HL-60 (cell line): ENCODE data around the gene KIAA1755.

Experiments used
- GABPA ChIP-seq: IDR thresholded peaks from 2 replicates; pipeline ENCODE4 v1.6.1; 2012; ENCODE audit warnings: low read depth
- POLR2AphosphoS5 ChIP-seq: IDR thresholded peaks from 2 replicates; pipeline ENCODE4 v1.6.1; 2012; ENCODE audit warnings: low read depth
- TF ChIP-seq, protein P1 (sequence below): IDR thresholded peaks from one replicate; pipeline ENCODE4 v1.5.1; 2011; ENCODE audit warnings: low read length, control low read depth, inconsistent platforms; ENCODE audit not compliant: insufficient read depth
- TF ChIP-seq, protein P2 (sequence below): IDR thresholded peaks from 2 replicates; pipeline ENCODE4 v1.6.1; 2012; ENCODE audit warnings: low read depth; ENCODE audit not compliant: insufficient replicate concordance

DNA sequence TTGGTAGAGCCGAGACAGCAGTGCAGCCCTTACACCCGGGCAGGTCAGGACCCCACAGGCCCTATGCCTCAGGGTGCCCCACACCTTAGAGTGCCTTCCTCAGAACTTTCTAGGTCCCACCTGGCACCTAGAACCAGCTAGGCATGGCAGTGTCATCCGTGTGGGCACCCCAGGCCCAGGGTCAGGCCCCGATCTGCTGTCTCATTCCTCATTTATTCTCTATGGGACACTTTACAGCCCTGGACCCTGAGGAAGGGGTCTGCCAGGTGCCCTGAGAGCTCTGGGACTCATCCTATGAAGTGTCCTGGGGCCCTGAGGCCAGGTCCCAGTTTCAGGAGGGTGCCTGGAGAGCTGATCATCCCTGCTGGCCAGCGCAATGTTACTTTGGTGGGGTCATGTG is 35.3 kb upstream of the KIAA1755 start:
- TF ChIP-seq, protein P1, sequence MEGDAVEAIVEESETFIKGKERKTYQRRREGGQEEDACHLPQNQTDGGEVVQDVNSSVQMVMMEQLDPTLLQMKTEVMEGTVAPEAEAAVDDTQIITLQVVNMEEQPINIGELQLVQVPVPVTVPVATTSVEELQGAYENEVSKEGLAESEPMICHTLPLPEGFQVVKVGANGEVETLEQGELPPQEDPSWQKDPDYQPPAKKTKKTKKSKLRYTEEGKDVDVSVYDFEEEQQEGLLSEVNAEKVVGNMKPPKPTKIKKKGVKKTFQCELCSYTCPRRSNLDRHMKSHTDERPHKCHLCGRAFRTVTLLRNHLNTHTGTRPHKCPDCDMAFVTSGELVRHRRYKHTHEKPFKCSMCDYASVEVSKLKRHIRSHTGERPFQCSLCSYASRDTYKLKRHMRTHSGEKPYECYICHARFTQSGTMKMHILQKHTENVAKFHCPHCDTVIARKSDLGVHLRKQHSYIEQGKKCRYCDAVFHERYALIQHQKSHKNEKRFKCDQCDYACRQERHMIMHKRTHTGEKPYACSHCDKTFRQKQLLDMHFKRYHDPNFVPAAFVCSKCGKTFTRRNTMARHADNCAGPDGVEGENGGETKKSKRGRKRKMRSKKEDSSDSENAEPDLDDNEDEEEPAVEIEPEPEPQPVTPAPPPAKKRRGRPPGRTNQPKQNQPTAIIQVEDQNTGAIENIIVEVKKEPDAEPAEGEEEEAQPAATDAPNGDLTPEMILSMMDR, result no peak
- no peak for TF ChIP-seq POLR2AphosphoS5
- TF ChIP-seq, protein P2, sequence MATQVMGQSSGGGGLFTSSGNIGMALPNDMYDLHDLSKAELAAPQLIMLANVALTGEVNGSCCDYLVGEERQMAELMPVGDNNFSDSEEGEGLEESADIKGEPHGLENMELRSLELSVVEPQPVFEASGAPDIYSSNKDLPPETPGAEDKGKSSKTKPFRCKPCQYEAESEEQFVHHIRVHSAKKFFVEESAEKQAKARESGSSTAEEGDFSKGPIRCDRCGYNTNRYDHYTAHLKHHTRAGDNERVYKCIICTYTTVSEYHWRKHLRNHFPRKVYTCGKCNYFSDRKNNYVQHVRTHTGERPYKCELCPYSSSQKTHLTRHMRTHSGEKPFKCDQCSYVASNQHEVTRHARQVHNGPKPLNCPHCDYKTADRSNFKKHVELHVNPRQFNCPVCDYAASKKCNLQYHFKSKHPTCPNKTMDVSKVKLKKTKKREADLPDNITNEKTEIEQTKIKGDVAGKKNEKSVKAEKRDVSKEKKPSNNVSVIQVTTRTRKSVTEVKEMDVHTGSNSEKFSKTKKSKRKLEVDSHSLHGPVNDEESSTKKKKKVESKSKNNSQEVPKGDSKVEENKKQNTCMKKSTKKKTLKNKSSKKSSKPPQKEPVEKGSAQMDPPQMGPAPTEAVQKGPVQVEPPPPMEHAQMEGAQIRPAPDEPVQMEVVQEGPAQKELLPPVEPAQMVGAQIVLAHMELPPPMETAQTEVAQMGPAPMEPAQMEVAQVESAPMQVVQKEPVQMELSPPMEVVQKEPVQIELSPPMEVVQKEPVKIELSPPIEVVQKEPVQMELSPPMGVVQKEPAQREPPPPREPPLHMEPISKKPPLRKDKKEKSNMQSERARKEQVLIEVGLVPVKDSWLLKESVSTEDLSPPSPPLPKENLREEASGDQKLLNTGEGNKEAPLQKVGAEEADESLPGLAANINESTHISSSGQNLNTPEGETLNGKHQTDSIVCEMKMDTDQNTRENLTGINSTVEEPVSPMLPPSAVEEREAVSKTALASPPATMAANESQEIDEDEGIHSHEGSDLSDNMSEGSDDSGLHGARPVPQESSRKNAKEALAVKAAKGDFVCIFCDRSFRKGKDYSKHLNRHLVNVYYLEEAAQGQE, result no peak
- TF ChIP-seq GABPA, result no peak
